Spleen (tissue), 11 donors: Measurements from ENCODE around the gene CFAP20. TPM values are rescaled to one million over a fixed set of nuclear protein-coding genes. Genes with fewer than 3 reads are reported as not detected.

ENCODE experiments used
- DNase-seq: peaks from one replicate; pipeline ENCODE4 v3.0.0-alpha.2; 2020
- H3K27ac ChIP-seq, 8 donors: fragments of 200-600 bp; sonication (generic) in 7 of 8; 1 replicate in 4 of 8; 2 replicates in 4 of 8; pipeline versions ENCODE4 v1.5.0 to v1.8.0; 2016 to 2021; ENCODE audit warnings: inconsistent platforms in 4 of 8, mild to moderate bottlenecking in 4 of 8, moderate library complexity in 1 of 8
- H3K27me3 ChIP-seq, 7 donors: fragments of 200-600 bp; sonication (generic) in 6 of 7; replicated peaks in 1 of 7; 1 replicate in 4 of 7; 2 replicates in 3 of 7; pipeline versions ENCODE4 v1.5.0 to v1.8.0; 2016 to 2021; ENCODE audit warnings: inconsistent platforms in 3 of 7, mild to moderate bottlenecking in 1 of 7
- H3K36me3 ChIP-seq, 6 donors: fragments of 200-600 bp; sonication (generic) in 5 of 6; 1 replicate in 4 of 6; 2 replicates in 2 of 6; pipeline versions ENCODE4 v1.5.0 to v1.8.0; 2016 to 2021; ENCODE audit warnings: inconsistent platforms in 2 of 6
- H3K4me1 ChIP-seq, 6 donors: fragments of 200-600 bp; sonication (generic) in 5 of 6; 1 replicate in 3 of 6; 2 replicates in 3 of 6; pipeline versions ENCODE4 v1.5.0 to v1.8.0; 2016 to 2021; ENCODE audit warnings: inconsistent platforms in 3 of 6
- H3K4me3 ChIP-seq, 8 donors: fragments of 200-600 bp; sonication (generic) in 7 of 8; 1 replicate in 4 of 8; 2 replicates in 4 of 8; pipeline versions ENCODE4 v1.5.0 to v1.8.0; 2016 to 2021; ENCODE audit warnings: inconsistent platforms in 4 of 8, mild to moderate bottlenecking in 4 of 8, moderate library complexity in 2 of 8
- H3K9me3 ChIP-seq, 8 donors: fragments of 200-600 bp; sonication (generic) in 7 of 8; 1 replicate in 4 of 8; 2 replicates in 4 of 8; pipeline versions ENCODE4 v1.5.0 to v1.8.0; 2016 to 2021; ENCODE audit warnings: inconsistent platforms in 4 of 8
- POLR2A ChIP-seq, 3 donors: fragments of 450-650 bp; IDR thresholded peaks; one replicate each; pipeline ENCODE4 v1.5.1; 2017; ENCODE audit warnings: antibody characterized with exemption in 3 of 3, mild to moderate bottlenecking in 1 of 3
- POLR2AphosphoS5 ChIP-seq, 3 donors: sonication (generic); formaldehyde crosslinking; IDR thresholded peaks; one replicate each; pipeline ENCODE4 v1.5.1; 2017; ENCODE audit warnings: antibody characterized with exemption in 3 of 3
- WGBS, 5 donors: extraction: QIAGEN DNeasy Blood & Tissue Kit in 3 of 5; methylation state at CpG; one replicate each; pipeline versions ENCODE4 v1.1.5 to v1.1.7; 2013 to 2018; 5-methylcytosine and 5-hydroxymethylcytosine counted together
- intact Hi-C: fragments of 100-400 bp; cut with DNase I; formaldehyde crosslinking; loops from one replicate; pipeline ENCODE4 v1.15.0; 2023; ENCODE audit warnings: low total_unique reads
- polyA plus RNA-seq, 3 donors: library from polyadenylated mRNA; stranded (reverse); fragments of 200-250 nt; gene quantifications; one replicate each; pipeline ENCODE4 v1.2.1, GENCODE V29; 2013
- total RNA-seq, 7 donors: library from RNA; depleted of rRNA in 3 of 7; stranded (reverse); fragments of >200 nt in 3 of 7; fragmentation: NEBNext Ultra II Directional in 4 of 7; extraction: Animal tissue kit (Norgen Biotek cat#: 25700) in 4 of 7; gene quantifications; one replicate each; pipeline versions ENCODE4 v1.1.0 to v1.2.1, GENCODE V29; 2016 to 2021
- TF ChIP-seq, protein P1 (sequence below), 11 experiments: fragments of 200-600 bp in 7 of 11; fragments of 450-650 bp in 4 of 11; sonication (generic) in 4 of 11; IDR thresholded peaks in 8 of 11; conservative IDR thresholded peaks in 3 of 11; 1 replicate in 7 of 11; 2 replicates in 4 of 11; pipeline versions ENCODE4 v1.4.0 to v1.8.0; 2016 to 2021; ENCODE audit warnings: antibody characterized with exemption in 11 of 11, inconsistent platforms in 4 of 11, mild to moderate bottlenecking in 1 of 11
- donor health status: healthy with polysubstance abuse.
- donor health status: DM: no; HTN: no; CAD: no; lungs with moderate emphysema.
- donor health status: DM: no; HTN: no; CAD: no.
- donor health status: Bipolar disorder and iron deficiency.
- donor health status: healthy.
- donor health status: DM: no; HTN: no; CAD: no.
- donor health status: DM: yes; HTN: yes; CAD: no.

CFAP20 gene
- total and polyA plus RNA-seq, 10 donors, result 12.0 to 51.3 (median 23.8) TPM

- no peak for DNase-seq
- H3K27me3 ChIP-seq, result no peaks in the 10 kb centered on the region
- WGBS, 5 donors, result 85 to 98% (median 92%) methylated on average over 2 of the region's 2 CpGs
- no peak overlapping the region for H3K27ac ChIP-seq
- intact Hi-C loops, result no loop called here
- TF ChIP-seq POLR2AphosphoS5 (IDR thresholded peaks at IDR 0.05) (no peak), POLR2A (IDR thresholded peaks at IDR 0.05) (no peak)
- TF ChIP-seq, protein P1, sequence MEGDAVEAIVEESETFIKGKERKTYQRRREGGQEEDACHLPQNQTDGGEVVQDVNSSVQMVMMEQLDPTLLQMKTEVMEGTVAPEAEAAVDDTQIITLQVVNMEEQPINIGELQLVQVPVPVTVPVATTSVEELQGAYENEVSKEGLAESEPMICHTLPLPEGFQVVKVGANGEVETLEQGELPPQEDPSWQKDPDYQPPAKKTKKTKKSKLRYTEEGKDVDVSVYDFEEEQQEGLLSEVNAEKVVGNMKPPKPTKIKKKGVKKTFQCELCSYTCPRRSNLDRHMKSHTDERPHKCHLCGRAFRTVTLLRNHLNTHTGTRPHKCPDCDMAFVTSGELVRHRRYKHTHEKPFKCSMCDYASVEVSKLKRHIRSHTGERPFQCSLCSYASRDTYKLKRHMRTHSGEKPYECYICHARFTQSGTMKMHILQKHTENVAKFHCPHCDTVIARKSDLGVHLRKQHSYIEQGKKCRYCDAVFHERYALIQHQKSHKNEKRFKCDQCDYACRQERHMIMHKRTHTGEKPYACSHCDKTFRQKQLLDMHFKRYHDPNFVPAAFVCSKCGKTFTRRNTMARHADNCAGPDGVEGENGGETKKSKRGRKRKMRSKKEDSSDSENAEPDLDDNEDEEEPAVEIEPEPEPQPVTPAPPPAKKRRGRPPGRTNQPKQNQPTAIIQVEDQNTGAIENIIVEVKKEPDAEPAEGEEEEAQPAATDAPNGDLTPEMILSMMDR (IDR thresholded peaks at IDR 0.05 in 8 of 11, conservative IDR thresholded peaks at IDR 0.05 in 3 of 11), result no peak
- H3K36me3 ChIP-seq, result no peaks in the 10 kb centered on the region
- no peaks in the 10 kb centered on the region for H3K9me3 ChIP-seq
- H3K4me3 ChIP-seq, result no peak overlapping the region
- H3K4me1 ChIP-seq, result no peaks in the 10 kb centered on the region
These were observed 18.9 kb upstream of the CFAP20 start for GRCh38 chr16:58148099-58148498.

GRCh38 chr16:58138852-58139251 is 9.7 kb upstream of the CFAP20 start:
- Histone ChIP-seq H3K27ac (no peak overlapping the region), H3K4me1 (no peaks in the 10 kb centered on the region), H3K9me3 (peaks cover 0 to 38% (median 29%) of the 10 kb centered on the region in 8 donors), H3K4me3 (no peak overlapping the region), H3K27me3 (no peaks in the 10 kb centered on the region), H3K36me3 (peaks cover 0 to 33% (median 5%) of the 10 kb centered on the region in 6 donors)
- no peak for TF ChIP-seq POLR2A (IDR thresholded peaks at IDR 0.05)
- TF ChIP-seq, protein P1 (IDR thresholded peaks at IDR 0.05 in 8 of 11, conservative IDR thresholded peaks at IDR 0.05 in 3 of 11), result no peak
- no peak for DNase-seq
- intact Hi-C loops, result no loop called here

DNA sequence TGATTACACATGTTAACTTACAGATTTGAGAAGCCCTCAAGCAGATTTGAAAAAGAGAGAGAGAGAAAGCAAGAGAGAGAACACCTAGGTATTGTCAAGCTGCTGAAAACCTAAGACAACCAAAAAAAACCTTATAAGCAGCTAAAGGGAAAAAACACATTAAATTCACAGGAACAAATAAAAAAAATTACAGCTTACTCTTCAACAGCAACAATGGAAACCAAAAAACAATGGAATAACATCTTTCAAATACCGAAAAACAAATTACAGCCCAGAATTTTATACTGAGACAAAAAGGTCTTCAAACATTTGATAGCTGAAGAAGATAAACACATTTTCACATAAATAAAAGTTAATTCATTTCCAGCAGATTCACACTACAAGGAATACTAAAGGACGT is 8.4 kb upstream of the CFAP20 start:
- Histone ChIP-seq H3K27ac (no peak overlapping the region), H3K4me1 (no peaks in the 10 kb centered on the region), H3K27me3 (no peaks in the 10 kb centered on the region), H3K36me3 (peaks cover 0 to 33% (median 5%) of the 10 kb centered on the region in 6 donors), H3K4me3 (no peak overlapping the region), H3K9me3 (peaks cover 0 to 38% (median 29%) of the 10 kb centered on the region in 8 donors)
- TF ChIP-seq, protein P1 (IDR thresholded peaks at IDR 0.05 in 8 of 11, conservative IDR thresholded peaks at IDR 0.05 in 3 of 11), result no peak
- TF ChIP-seq POLR2A (IDR thresholded peaks at IDR 0.05) (no peak), POLR2AphosphoS5 (IDR thresholded peaks at IDR 0.05) (no peak)
- 90 to 95% (median 91%) methylated on average over 2 of the region's 2 CpGs for WGBS, 5 donors
- intact Hi-C loops, result no loop called here
- DNase-seq, result no peak

GRCh38 chr16:58128711-58129096 is 477 bp downstream of the CFAP20 start:
- peak overlapping the region; percentile 62 to 92 (median 90) for H3K27ac ChIP-seq
- no peak for DNase-seq
- TF ChIP-seq POLR2AphosphoS5 (IDR thresholded peaks at IDR 0.05) (no peak), POLR2A (IDR thresholded peaks at IDR 0.05) (no peak)
- TF ChIP-seq, protein P1 (IDR thresholded peaks at IDR 0.05 in 8 of 11, conservative IDR thresholded peaks at IDR 0.05 in 3 of 11), result no peak
- H3K36me3 ChIP-seq, result no peaks in the 10 kb centered on the region
- no peaks in the 10 kb centered on the region for H3K9me3 ChIP-seq
- no peaks in the 10 kb centered on the region for H3K27me3 ChIP-seq
- WGBS, 5 donors, result 0 to 1% (median 0%) methylated on average over 5 to 25 of the region's 25 CpGs
- intact Hi-C loops, result loop anchor here (10.0 kb wide), 1 partner anchor 66 kb away; the partner anchor contains the start of gene CSNK2A2
- peak overlapping the region; percentile 65 to 94 (median 90) for H3K4me3 ChIP-seq
- H3K4me1 ChIP-seq, result peaks cover 30 to 60% (median 54%) of the 10 kb centered on the region in 6 donors
